HG03439 (cell line): Measurements from ENCODE around the gene NAP1L3.

ENCODE experiments used
- ATAC-seq: cut with Tn5 transposase; IDR thresholded peaks from one replicate; pipeline ENCODE4 v1.9.1; 2021; ENCODE audit warnings: mild to moderate bottlenecking, moderate library complexity; ENCODE audit not compliant: unreplicated experiment

The NAP1L3 gene, protein sequence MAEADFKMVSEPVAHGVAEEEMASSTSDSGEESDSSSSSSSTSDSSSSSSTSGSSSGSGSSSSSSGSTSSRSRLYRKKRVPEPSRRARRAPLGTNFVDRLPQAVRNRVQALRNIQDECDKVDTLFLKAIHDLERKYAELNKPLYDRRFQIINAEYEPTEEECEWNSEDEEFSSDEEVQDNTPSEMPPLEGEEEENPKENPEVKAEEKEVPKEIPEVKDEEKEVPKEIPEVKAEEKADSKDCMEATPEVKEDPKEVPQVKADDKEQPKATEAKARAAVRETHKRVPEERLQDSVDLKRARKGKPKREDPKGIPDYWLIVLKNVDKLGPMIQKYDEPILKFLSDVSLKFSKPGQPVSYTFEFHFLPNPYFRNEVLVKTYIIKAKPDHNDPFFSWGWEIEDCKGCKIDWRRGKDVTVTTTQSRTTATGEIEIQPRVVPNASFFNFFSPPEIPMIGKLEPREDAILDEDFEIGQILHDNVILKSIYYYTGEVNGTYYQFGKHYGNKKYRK

DNA sequence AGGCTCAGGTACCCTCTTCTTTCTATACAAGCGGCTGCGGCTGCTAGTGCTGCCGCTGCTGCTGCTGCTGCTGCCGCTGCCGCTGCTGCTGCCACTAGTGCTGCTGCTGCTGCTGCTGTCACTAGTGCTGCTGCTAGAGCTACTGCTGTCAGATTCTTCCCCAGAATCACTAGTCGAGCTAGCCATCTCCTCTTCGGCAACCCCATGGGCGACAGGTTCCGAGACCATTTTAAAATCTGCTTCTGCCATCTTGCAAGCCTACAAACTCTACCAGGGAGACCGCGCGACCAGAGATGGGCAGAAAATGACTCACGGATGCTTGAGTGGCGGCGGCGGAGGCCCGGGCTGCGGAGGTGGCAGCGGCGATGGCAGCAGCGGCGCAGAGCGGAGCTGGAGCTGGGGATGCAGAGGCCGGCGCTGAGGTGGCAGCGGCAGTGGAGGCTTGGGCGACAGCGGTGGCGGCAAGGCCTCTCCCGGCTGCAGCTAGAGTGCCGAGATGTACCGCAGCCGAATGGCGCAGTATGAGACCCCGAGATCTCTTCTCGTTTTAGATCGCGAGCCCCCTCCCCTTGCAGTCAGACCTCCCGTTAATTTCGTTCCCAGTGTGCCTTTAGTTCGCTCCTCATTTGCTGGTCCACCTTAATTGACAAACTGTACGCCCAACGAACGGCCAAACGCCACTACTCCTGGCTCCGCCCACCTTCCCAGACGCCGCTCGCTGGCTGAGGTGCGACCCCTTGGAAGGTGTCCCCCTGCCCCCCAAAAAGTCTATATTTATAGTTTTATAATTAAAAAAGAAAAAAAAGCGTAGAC is at the start of gene NAP1L3:
Gene NAP1L3, minus strand, starts transcription at position 523 of the 813 bp plus-strand sequence. Its CDS starts 274 bp downstream, at position 249.
- ATAC-seq, result peak; percentile 71

- no peak for ATAC-seq
Observed at GRCh38 chrX:93711076-93711475, 37.7 kb upstream of the NAP1L3 start.

GRCh38 chrX:93703701-93704100 is 30.3 kb upstream of the NAP1L3 start:
- no peak for ATAC-seq

DNA sequence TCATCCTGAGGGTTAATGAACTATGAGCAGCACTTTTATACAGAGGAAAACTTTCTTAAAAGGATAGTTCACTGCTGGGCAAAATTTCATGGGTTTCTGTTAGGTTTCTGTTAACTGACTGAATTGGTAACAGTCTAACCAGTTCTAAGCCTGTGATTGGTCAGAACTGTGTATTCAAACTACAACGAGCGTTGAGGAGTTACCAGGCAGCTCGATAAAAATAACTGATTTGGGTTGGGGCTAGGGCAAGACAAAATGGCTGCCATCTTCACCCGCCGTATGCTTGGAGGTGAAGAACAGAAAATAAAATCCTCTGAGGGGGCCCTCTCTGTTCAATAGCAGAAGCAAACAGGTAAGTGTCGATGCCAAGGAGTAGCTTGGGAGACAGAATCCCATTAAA is 22.6 kb upstream of the NAP1L3 start:
- ATAC-seq, result no peak

GRCh38 chrX:93673869-93674271 is 492 bp upstream of the NAP1L3 start, which contains the start of gene FAM133A:
FAM133A (plus strand) TSS chrX:93674206; CDS start chrX:93709420, 35,214 bp downstream.
- no peak for ATAC-seq

DNA sequence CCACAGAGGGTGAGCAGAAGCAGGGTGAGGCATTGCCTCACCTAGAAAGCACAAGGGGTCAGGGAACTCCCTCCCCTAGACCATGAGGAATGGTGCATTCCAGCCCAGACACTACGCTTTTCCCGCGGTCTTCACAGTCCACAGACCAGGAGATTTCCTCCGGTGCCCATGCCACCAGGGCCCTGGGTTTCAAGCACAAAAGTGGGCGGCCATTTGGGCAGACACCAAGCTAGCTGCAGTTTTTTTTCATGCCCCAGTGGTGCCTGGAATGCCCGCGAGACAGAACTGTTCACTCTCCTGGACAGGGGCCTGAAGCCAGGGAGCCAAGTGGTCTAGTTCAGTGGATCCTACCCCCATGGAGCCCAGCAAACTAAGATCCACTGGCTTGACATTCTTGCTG is 12.8 kb downstream of the NAP1L3 start:
- ATAC-seq, result no peak

DNA sequence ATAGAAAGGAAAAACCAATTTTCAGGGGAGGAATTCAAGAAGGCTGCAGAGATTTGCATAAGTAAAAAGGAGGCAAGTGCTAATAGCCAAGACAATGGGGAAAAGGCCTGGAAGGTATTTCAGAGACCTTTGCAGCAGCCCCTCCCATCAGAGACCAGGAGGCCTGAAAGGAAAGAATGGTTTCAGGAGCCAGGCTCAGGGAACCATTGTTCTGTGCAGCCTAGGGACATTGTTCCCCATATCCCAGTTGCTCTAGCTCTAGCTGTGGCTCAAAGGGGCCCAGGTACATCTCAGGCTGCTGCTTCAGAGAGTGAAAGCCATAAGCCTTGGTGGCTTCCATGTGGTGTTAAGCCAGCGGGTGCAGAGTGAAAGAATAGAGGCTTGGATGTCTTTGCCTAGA is 24.0 kb downstream of the NAP1L3 start:
- ATAC-seq, result no peak

GRCh38 chrX:93637591-93637990 is 35.8 kb downstream of the NAP1L3 start:
- no peak for ATAC-seq
